Lung (tissue), 16 donors: ENCODE data around the gene GCDH. TPM values are rescaled to one million over a fixed set of nuclear protein-coding genes. Genes with fewer than 3 reads are reported as not detected.
A peak's percentile ranks its signal among the peaks of the same experiment; 100 is the strongest.

Source experiments
- ATAC-seq: fragments of 200-7000 bp; cut with Tn5 transposase; one replicate; pipeline ENCODE4 v1.9.1; 2020; ENCODE audit warnings: moderate number of reproducible peaks; ENCODE audit not compliant: insufficient read depth, low FRiP score
- DNase-seq, 3 donors: peaks; one replicate each; pipeline ENCODE4 v3.0.0-alpha.2; 2013 to 2017
- H3K27ac ChIP-seq, 2 donors: one replicate each; pipeline ENCODE4 v1.5.1; 2013; ENCODE audit warnings: mild to moderate bottlenecking in 2 of 2, moderate library complexity in 2 of 2, control low read depth in 1 of 2, inconsistent platforms in 1 of 2, low read depth in 1 of 2, low read length in 1 of 2
- H3K27me3 ChIP-seq, 3 donors: one replicate each; pipeline ENCODE4 v1.5.1; 2013; ENCODE audit warnings: low read length in 2 of 3; ENCODE audit not compliant: control insufficient read depth in 3 of 3, insufficient read depth in 3 of 3
- H3K36me3 ChIP-seq, 4 donors: one replicate each; pipeline ENCODE4 v1.5.1; 2013; ENCODE audit warnings: low read length in 4 of 4, mild to moderate bottlenecking in 1 of 4, moderate library complexity in 1 of 4; ENCODE audit not compliant: control insufficient read depth in 4 of 4, insufficient read depth in 4 of 4
- H3K4me1 ChIP-seq, 5 donors: one replicate each; pipeline ENCODE4 v1.5.1; 2013; ENCODE audit warnings: low read length in 5 of 5, mild to moderate bottlenecking in 2 of 5, moderate library complexity in 1 of 5; ENCODE audit not compliant: control insufficient read depth in 5 of 5, insufficient read depth in 5 of 5
- H3K4me3 ChIP-seq: one replicate; pipeline ENCODE4 v1.5.1; 2013; ENCODE audit warnings: mild to moderate bottlenecking, control low read depth, moderate library complexity
- H3K9ac ChIP-seq, 2 donors: one replicate each; pipeline ENCODE4 v1.5.1; 2013; ENCODE audit warnings: low read length in 2 of 2, control low read depth in 1 of 2; ENCODE audit not compliant: insufficient read depth in 1 of 2
- H3K9me3 ChIP-seq, 4 donors: one replicate each; pipeline ENCODE4 v1.5.1; 2013; ENCODE audit warnings: low read length in 3 of 4, mild to moderate bottlenecking in 1 of 4, moderate library complexity in 1 of 4; ENCODE audit not compliant: control insufficient read depth in 4 of 4, insufficient read depth in 3 of 4
- WGBS, 2 donors: extraction: QIAGEN DNeasy Blood & Tissue Kit; methylation state at CpG; one replicate each; pipeline ENCODE4 v1.1.7; 2013; 5-methylcytosine and 5-hydroxymethylcytosine counted together
- long read RNA-seq, 5 donors: transcript quantifications; one replicate each; lab custom pipeline, GENCODE V29; 2026
- polyA plus RNA-seq, 2 donors: library from polyadenylated mRNA; stranded (reverse); fragments of 200-250 nt; gene quantifications; one replicate each; pipeline ENCODE4 v1.2.1, GENCODE V29; 2013
- total RNA-seq, 2 donors: library from RNA; depleted of rRNA in 1 of 2; stranded (reverse); fragments of >200 nt in 1 of 2; gene quantifications; one replicate each; pipeline ENCODE4 v1.2.1, GENCODE V29; 2014 to 2021
- TF ChIP-seq, protein P1 (sequence below): IDR thresholded peaks from 2 replicates; pipeline ENCODE4 v1.5.1; 2012; ENCODE audit warnings: mild to moderate bottlenecking; ENCODE audit errors: control extremely low read depth, extremely low read depth
- donor health status: control.
- donor health status: control.
- donor health status: Bipolar disorder and iron deficiency.
- donor health status: healthy.
- donor health status: DM: yes; HTN: yes; CAD: no.

Gene GCDH
- total RNA-seq (10 to 100 TPM; 24.0 to 31.3 TPM), polyA plus RNA-seq (10 to 100 TPM; 15.6 to 33.8 TPM)
- long read RNA-seq, donor 1, partial matches to known transcripts, result 0 of 4 reads
- long read RNA-seq, donor 1, other reads (novel, unspliced or antisense), result 0 of 4 reads
- long read RNA-seq, donor 2, partial matches to known transcripts, result 6 of 6 reads
- long read RNA-seq, donor 2, other reads (novel, unspliced or antisense), result 0 of 6 reads
- long read RNA-seq, donor 3, partial matches to known transcripts, result 0 of 4 reads
- long read RNA-seq, donor 3, other reads (novel, unspliced or antisense), result 0 of 4 reads
- long read RNA-seq, donor 4, partial matches to known transcripts, result 0 of 3 reads
- long read RNA-seq, donor 4, other reads (novel, unspliced or antisense), result 0 of 3 reads
- long read RNA-seq, donor 5, partial matches to known transcripts, result 5 of 9 reads
- long read RNA-seq, donor 5, other reads (novel, unspliced or antisense), result 0 of 9 reads

DNA sequence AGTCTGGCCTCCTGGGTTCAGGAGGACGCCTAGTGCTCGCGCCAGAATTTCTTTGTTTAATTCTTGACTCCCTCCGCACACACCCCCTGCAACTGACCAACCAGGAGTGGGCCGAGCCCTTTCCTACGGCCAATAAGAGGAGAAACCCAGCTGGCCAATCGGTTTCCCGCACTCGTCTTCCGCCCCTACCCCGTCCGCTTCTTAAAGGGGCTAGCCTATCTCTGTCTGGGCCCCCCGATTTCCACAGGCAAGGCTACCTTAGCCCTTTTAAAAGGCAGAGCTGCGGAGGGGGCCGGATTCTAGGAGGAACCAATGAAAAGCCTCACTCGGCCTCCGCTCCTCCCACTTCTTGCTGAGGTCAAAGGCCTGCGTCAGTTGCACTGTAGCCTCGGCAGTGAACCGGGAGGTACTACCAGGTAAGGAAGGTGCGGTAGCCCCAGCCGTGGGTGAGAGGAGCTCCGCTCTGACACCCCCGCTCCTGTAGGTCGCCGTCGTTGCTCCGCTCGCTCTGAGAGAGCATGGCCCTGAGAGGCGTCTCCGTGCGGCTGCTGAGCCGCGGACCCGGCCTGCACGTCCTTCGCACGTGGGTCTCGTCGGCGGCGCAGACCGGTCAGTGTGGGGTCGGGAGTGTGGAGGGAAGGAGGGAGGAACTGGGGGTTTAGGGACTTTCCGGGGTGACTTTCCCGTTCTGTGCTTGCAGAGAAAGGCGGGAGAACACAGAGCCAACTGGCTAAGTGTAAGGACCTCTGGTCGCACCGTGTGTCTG lies at the start of gene GCDH:
GCDH (plus strand) TSS at position 374 of the 766 bp plus-strand sequence; CDS start at position 519, 145 bp downstream.
- peaks cover 0 to 12% (median 4%) of the 10 kb centered on the region in 5 donors for H3K4me1 ChIP-seq
- peak within 1 kb of the TSS; percentile 60 to 83 for H3K9ac ChIP-seq
- peak within 1 kb of the TSS; percentile 77 to 84 for H3K27ac ChIP-seq
- WGBS, 2 donors, result 0 to 1% methylated on average over 49 of the region's 49 CpGs
- H3K9me3 ChIP-seq, result no peaks in the 10 kb centered on the region
- peaks cover 0 to 6% (median 0%) of the 10 kb centered on the region in 3 donors for H3K27me3 ChIP-seq
- H3K4me3 ChIP-seq, result peak within 1 kb of the TSS; percentile 71
- peak; percentile 99 for ATAC-seq
- peak; percentile 99 for DNase-seq
- TF ChIP-seq, protein P1, sequence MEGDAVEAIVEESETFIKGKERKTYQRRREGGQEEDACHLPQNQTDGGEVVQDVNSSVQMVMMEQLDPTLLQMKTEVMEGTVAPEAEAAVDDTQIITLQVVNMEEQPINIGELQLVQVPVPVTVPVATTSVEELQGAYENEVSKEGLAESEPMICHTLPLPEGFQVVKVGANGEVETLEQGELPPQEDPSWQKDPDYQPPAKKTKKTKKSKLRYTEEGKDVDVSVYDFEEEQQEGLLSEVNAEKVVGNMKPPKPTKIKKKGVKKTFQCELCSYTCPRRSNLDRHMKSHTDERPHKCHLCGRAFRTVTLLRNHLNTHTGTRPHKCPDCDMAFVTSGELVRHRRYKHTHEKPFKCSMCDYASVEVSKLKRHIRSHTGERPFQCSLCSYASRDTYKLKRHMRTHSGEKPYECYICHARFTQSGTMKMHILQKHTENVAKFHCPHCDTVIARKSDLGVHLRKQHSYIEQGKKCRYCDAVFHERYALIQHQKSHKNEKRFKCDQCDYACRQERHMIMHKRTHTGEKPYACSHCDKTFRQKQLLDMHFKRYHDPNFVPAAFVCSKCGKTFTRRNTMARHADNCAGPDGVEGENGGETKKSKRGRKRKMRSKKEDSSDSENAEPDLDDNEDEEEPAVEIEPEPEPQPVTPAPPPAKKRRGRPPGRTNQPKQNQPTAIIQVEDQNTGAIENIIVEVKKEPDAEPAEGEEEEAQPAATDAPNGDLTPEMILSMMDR, result no peak
- H3K36me3 ChIP-seq, result peaks cover 0 to 7% (median 6%) of the 10 kb centered on the region in 4 donors

DNA sequence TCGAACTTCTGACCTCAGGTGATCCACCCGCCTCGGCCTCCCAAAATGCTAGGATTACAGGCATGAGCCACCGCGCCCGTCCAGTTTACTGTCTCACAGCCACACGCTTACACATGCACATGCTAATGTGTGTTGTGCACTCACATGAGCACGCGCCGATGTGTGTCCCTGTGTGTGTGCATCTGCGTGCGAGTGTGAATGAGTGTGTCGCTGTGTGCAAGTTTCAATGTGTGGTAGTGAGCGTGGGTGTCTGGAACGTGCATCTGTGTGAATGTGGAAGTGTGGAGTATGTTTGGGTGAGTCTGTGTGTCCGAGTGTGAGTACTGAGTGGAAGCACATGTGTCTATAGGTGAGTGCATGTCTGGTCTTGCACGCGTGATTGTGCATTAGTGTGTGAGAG lies 48.4 kb upstream of the GCDH start:
- Histone ChIP-seq H3K4me1 (peaks cover 0 to 8% (median 0%) of the 10 kb centered on the region in 5 donors), H3K4me3 (no peak overlapping the region), H3K9ac (no peak overlapping the region), H3K9me3 (peaks cover 0 to 3% (median 0%) of the 10 kb centered on the region in 4 donors), H3K27ac (no peak overlapping the region), H3K36me3 (no peaks in the 10 kb centered on the region), H3K27me3 (peaks cover 0 to 42% (median 32%) of the 10 kb centered on the region in 3 donors)
- 92 to 96% methylated on average over 18 of the region's 18 CpGs for WGBS, 2 donors
- DNase-seq (no peak), ATAC-seq (no peak)
- TF ChIP-seq, protein P1, result no peak

- H3K4me1 ChIP-seq, result peaks cover 0 to 8% (median 0%) of the 10 kb centered on the region in 5 donors
- no peak overlapping the region for H3K27ac ChIP-seq
- WGBS, 2 donors, result 84 to 94% methylated on average over 11 of the region's 11 CpGs
- no peak for ATAC-seq
- H3K27me3 ChIP-seq, result peaks cover 0 to 36% (median 28%) of the 10 kb centered on the region in 3 donors
- no peaks in the 10 kb centered on the region for H3K36me3 ChIP-seq
- H3K4me3 ChIP-seq, result no peak overlapping the region
- H3K9ac ChIP-seq, result no peak overlapping the region
- no peak for DNase-seq
- TF ChIP-seq, protein P1, result no peak
- H3K9me3 ChIP-seq, result peaks cover 0 to 3% (median 0%) of the 10 kb centered on the region in 4 donors
These were observed 47.6 kb upstream of the GCDH start for GRCh38 chr19:12843328-12843727.
